Eye (tissue), 1 donor: ENCODE measurements around the gene HLA-DOA.

Experiments used
- DNase-seq: peaks from one replicate; pipeline ENCODE4 v3.0.0-alpha.2; 2015

Gene HLA-DOA

GRCh38 chr6:33008944-33009861 is at the start of gene HLA-DOA:
Gene HLA-DOA (minus strand): TSS chr6:33009591.
- peak; percentile 71 for DNase-seq

GRCh38 chr6:33057222-33058150 is 48.1 kb upstream of the HLA-DOA start:
- DNase-seq: no peak

GRCh38 chr6:33053230-33053629 is 43.8 kb upstream of the HLA-DOA start:
- no peak for DNase-seq

DNA sequence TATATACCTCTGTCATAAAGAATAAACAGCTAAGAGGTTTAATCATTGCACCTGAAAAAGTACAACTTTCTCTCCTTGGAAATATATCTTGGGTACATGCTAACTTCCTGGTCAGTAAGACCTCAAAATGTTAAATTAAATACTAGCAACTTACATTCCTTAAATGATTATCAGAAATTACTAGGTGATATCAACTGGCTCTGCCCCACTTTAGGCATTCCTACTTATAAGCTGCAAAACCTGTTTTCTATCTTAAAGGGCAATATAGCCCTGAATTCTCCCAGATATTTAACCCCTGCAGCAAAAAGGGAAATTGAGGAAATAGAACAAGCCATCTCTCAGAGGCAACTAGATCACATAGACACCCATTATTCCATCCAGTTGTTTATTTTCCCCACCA is 43.2 kb upstream of the HLA-DOA start:
- no peak for DNase-seq

DNA sequence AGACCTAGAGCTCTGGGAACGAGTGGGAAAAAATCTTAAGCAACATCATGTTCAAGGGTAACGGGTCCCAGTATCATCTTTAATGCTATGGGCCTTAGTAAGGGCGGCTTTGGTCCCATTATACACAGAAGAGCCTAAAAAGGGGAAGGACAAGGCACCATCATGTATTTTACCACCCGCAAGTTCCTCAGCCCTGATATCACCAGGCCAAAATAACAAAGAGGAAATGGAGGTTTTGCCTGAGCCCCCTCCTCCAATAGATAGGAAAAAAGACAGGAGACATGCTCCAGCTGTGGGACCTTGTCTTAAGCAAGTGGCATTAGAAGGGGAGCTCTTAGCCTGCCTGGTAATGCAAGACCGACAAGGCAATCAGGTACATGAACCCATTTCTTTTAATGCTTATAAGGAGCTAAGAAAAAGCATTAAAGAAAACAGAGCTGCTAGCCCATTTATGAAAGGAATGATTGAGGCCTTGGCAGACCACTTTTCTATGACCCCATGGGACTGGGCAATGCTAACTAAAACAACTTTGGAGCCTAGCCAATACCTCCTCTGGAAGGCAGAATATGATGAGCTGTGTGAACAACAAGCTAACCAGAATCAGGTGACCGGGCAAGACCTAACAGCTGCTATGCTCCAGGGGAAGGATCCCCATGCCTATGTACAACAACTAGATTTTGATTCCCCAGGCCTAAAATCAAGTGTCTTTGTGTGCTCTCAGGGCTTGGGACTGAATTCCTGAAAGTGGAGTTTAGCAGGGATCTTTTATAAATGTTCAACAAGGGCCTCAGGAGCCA is 40.8 kb upstream of the HLA-DOA start:
- no peak for DNase-seq

DNA sequence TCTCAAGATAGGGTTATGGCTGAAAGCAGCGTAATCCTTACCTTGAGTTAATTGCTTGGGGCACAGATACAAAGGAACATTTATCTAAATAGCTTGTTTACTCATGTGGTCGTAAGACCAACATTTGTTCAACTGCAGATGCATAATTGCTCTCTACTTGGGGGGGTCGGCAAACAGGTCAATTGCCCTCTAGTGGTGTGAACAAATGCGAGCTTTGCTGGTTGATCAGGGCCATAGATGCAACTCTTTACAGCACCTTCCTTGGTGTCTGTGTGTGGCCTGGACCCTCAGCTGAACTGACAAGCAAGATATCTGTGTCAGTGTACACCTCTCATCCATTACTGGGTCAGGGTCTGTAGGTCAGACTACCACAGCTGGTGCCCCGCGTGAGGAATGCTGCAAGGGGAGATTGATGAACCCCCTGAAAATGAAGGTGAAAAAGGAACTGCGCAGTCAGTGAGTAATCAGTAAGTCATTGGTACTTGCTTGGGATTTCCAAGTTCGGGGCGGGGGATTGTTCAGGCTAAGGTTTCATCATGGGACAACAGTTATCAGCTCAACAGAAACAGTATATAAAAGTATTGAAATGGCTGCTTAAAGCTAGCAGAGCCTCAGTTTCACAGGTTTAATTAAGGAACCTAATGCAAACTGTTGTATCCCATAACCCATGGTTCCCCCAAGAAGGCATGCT is 40.1 kb upstream of the HLA-DOA start:
- no peak for DNase-seq

- no peak for DNase-seq
These were observed 30.8 kb upstream of the HLA-DOA start for GRCh38 chr6:33040157-33040556.

DNA sequence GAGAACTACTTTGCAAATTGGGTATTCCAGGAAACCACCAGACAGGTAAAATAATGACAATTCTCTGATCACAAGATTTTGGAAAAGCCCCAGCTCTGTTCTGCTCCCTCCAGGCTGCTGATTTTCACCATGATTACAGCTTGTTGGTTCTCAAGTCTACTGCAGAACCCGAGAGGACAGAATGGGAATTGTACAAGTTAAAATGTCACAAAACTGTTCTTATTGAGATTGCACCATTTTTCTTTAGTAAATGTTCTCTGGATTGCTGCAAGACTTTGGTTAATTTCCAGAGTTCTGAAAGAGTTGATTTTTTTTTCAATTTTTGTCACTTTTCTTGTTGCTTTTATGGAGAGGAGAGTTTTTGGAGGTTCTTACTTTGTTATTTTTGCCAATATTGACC is 27.1 kb upstream of the HLA-DOA start:
- DNase-seq: no peak

DNA sequence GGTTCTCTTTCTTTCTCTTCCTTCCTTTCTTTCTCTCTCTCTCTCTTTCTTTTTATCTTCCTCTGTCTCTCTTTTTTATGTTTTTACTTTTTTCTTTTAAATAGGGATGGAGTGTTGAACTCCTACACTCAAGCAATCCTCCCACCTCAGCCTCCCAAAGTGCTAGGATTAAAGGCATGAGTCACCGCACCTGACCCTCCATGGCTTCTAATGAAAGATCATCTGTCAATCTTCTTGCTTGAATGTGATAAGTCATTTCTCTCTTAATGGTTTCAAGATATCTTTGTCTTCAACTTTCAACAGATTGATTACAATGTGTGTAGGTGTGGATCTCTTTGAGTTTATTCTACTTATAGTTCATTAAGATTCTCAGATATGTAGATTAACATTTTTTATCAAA is 25.2 kb upstream of the HLA-DOA start:
- no peak for DNase-seq

DNA sequence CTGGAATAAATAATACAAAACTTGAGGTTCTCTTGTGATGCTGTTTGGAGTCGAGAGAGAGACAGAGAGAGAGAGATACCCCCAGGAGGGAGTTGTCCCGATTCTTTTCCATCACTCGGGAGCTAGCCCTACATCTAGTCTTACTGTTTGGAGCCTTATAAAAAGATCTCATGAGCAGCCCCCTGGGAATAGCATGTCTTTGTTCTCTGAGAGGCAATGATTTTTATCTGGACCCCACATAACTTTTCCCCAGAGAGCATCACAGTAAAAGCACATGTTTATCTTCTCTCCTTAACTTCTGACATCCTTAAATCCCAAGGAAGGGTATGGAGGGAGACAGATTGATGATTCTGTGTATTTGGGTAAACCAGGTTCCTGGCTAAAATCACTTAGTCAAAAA is 20.9 kb upstream of the HLA-DOA start:
- DNase-seq: no peak

- no peak for DNase-seq
These were observed 20.2 kb upstream of the HLA-DOA start for GRCh38 chr6:33029328-33030184.

- DNase-seq: no peak
These were observed 18.9 kb upstream of the HLA-DOA start for GRCh38 chr6:33028220-33028849.

DNA sequence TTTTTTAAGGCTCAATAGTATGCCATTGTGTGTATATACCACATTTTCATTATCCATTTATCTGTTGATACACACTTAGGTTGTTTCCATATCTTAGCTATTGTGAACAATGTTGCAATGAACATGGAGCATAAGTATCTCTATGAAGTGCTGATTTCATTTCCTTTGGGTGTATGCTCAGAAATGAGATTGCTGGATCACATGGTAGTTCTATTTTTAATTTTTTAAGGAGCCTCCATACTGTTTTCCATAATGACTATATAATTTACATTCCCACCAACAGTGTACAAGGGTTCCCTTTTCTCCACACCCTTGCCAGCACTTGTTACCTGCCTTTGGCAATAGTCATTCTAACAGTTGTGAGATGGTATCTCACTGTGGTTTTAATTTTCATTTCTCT is 15.1 kb upstream of the HLA-DOA start:
- DNase-seq: no peak

- DNase-seq: no peak
These were observed 14.1 kb upstream of the HLA-DOA start for GRCh38 chr6:33023536-33023935.

DNA sequence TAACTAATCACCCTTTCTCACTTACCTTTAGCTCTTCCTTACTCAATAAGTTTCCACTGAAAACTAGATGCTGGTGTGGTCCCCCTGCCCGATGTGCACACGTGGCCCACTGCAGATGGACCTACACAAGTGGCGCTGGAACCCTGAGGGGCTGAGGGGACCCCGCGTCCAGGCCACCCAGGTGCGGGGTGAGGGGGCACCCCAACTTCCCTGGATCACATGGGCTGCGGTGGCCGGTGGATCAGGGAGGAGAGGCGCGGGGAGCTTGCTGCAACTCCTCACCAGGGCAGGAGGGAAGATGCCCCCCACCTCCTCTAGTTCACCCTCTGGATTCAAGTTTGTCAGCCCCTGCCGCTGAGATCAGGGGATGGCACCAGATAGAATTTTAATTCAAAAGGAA is 12.5 kb upstream of the HLA-DOA start:
- no peak for DNase-seq

- DNase-seq: no peak
These were observed 10.0 kb upstream of the HLA-DOA start for GRCh38 chr6:33019372-33019771.

DNA sequence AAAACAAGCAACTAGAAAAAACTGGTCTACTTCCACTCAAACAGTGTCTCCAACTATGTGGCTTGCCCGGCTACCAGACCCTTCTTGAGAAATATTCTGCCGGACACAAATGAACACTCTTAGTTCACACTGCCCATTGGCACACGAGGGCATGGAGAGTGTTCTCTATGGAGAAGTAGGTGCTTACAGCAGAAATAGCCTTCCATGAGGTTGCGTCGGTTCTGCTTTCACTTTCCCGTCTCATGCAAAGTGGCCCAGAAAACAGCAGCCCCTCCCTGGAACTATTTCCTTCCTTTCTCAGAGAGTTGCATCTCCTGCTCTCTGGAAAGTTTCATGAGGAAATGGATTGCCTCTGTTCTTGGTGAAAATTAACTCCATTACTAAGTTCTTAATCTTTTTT is 9.5 kb upstream of the HLA-DOA start:
- no peak for DNase-seq

DNA sequence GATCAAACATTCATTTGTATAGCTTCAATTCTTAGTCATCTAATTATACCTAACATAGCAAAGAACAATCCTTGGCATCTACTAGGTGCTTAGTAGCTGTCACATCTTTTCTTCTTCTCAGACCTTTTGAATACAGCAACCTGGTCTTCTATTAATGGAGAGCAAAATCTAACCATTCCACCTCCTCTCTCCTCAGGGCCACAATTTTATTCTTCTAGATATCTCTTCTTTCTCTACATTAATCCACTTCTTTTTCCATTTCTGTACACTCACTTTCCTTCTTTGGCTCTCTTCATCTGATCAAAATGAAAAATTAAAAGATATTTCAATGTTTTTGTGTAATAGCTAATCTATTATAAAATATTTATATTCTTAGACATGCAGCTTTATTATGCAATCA is 9.0 kb upstream of the HLA-DOA start:
- DNase-seq: no peak

DNA sequence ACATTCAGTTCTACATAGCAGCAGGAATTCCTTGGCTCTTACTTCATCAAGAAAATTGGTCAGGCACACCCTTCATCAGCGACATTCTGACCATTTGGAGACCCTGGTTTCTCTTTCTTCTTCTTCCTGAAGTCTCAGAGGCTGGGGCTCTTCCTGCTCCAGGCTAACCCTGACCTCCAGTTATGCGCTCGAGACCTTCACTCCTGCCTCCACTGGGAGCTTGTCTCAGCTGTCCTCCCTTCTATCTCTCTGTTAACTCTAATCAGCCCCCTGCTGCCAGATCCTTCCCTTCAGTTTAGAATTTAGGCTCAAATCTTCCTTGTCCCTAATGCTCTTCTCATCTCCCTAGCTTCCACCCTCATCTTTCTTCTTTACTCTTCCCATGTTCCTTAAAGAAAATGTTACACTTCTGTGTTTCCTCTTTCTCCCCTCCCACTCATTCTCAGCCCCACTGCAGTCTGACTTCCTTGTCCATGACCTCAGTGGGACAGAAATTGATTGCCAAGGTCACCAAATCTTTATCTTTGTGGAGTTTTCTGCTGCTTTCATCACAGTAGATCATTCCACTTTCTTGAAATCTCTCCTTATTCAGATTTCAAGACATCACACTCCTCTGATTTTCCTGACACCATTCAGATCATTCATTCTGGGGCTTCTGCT is 8.4 kb upstream of the HLA-DOA start:
- no peak for DNase-seq

DNA sequence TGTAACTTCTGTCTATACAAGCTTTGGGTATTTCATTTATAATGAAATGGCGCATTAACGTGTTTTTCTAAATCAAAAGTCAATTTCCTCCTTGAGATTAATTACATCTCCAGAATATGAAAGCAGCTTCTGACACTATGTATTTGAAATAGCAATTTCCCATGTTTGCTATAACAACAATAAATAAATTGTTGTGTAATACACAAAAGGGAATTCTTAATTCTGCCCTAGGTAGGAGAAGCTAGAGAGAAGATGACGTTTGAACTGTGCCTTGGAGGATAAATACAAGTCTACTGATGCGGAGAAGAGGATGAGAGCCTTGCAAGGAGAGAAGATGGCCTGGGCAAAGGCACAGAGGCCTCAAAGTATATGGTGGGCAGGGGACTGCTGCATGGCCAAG is 7.6 kb upstream of the HLA-DOA start:
- DNase-seq: no peak
